ENCODE results near the gene MTA3. TPM values are rescaled to one million over a fixed set of nuclear protein-coding genes. Genes with fewer than 3 reads are reported as not detected.

Gene MTA3
- total and polyA plus RNA-seq, 2 donors (not counting 3 experiments of a cell fraction or from before 2014, with no cell fraction given) = 36.3 to 53.3 TPM

DNA sequence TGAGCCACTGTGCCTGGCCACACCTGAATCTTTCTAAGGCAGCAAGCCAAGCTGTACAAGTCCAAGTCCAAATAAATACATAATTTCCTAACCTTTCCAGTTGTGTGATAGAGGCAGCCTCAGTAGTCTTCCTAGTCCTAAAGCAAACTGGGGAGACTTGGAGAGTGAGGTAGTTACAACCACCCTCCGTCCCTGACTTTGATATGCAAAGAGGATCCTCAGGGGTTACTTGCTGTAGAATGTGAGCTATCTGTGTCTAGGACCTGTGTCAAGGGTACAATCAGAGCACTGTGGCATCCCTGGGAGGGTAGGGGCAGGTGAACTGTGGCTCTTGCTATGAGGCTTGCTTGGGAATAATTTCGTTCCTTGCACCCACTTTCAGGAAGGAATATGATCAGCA is 46.4 kb upstream of the MTA3 start:
- Histone ChIP-seq H3K27ac (ENCODE audit: insufficient read depth, low read depth, low read length) (no peak overlapping the region), H3K9me1 (replicated peaks; ENCODE audit: control insufficient read depth, extremely low read depth, insufficient read depth, low read length) (no peaks in the 10 kb centered on the region), H3K27me3 (ENCODE audit: control insufficient read depth in 2 of 2, insufficient read depth in 2 of 2, low read length in 2 of 2) (no peaks in the 10 kb centered on the region), H3K4me2 (ENCODE audit: insufficient read depth, low read length) (no peak overlapping the region), H3K9ac (replicated peaks; ENCODE audit: extremely low read depth, insufficient read depth, low read length) (no peak overlapping the region), H3K4me3 (replicated peaks in 1 of 3; ENCODE audit: insufficient read depth in 1 of 3, low read depth in 1 of 3, low read length in 3 of 3) (no peak overlapping the region), H3K79me2 (ENCODE audit: control insufficient read depth, insufficient read depth, low read length) (no peaks in the 10 kb centered on the region), H4K20me1 (replicated peaks; ENCODE audit: control insufficient read depth, extremely low read depth, insufficient read depth, low read length) (no peaks in the 10 kb centered on the region), H3K9me3 (replicated peaks; ENCODE audit: control insufficient read depth, insufficient read depth, low read length) (no peaks in the 10 kb centered on the region), H2AFZ (ENCODE audit: low read depth, low read length) (no peak overlapping the region), H3K4me1 (ENCODE audit: control insufficient read depth, extremely low read depth, insufficient read depth, low read length) (no peaks in the 10 kb centered on the region), H3K36me3 (ENCODE audit: control insufficient read depth in 2 of 2, extremely low read depth in 1 of 2, insufficient read depth in 2 of 2, low read length in 2 of 2) (no peaks in the 10 kb centered on the region)
- BruUV-seq (replicated peaks) = no TSS peak
- FAIRE-seq (no peak), DNase-seq (ENCODE audit: low read depth, low spot score) (no peak)
- intact Hi-C loops (cut with micrococcal nuclease) = no loop called here
- CTCF ChIA-PET = interaction anchor here (0.6 to 1.2 kb wide), 2 partner anchors 32 to 135 kb away, joined by 3 read pairs; no protein-coding TSS in a partner anchor
- dilution Hi-C loops (cut with MboI; ENCODE audit: extremely low pct_ligation_motif_present, low sequenced_read_pairs) = no loop called here
- TF ChIP-seq POLR2AphosphoS5 (IDR thresholded peaks at IDR 0.05; ENCODE audit: insufficient read depth, low read depth, low read length) = no peak
- TF ChIP-seq, protein P1, sequence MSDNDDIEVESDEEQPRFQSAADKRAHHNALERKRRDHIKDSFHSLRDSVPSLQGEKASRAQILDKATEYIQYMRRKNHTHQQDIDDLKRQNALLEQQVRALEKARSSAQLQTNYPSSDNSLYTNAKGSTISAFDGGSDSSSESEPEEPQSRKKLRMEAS (IDR thresholded peaks at IDR 0.05; ENCODE audit: insufficient read depth, insufficient read length) = no peak
- TF ChIP-seq, protein P2, sequence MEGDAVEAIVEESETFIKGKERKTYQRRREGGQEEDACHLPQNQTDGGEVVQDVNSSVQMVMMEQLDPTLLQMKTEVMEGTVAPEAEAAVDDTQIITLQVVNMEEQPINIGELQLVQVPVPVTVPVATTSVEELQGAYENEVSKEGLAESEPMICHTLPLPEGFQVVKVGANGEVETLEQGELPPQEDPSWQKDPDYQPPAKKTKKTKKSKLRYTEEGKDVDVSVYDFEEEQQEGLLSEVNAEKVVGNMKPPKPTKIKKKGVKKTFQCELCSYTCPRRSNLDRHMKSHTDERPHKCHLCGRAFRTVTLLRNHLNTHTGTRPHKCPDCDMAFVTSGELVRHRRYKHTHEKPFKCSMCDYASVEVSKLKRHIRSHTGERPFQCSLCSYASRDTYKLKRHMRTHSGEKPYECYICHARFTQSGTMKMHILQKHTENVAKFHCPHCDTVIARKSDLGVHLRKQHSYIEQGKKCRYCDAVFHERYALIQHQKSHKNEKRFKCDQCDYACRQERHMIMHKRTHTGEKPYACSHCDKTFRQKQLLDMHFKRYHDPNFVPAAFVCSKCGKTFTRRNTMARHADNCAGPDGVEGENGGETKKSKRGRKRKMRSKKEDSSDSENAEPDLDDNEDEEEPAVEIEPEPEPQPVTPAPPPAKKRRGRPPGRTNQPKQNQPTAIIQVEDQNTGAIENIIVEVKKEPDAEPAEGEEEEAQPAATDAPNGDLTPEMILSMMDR (IDR thresholded peaks at IDR 0.05; ENCODE audit: extremely low read depth in 1 of 2, insufficient read depth in 1 of 2, low read depth in 1 of 2, low read length in 2 of 2) = no peak
- no peak for TF ChIP-seq JUN (IDR thresholded peaks at IDR 0.05; ENCODE audit: borderline replicate concordance, insufficient read depth, insufficient read length, low read depth)
- TF ChIP-seq POLR2A (IDR thresholded peaks at IDR 0.05; ENCODE audit: low read depth, low read length) = no peak
- no peak for TF ChIP-seq GATA2 (IDR thresholded peaks at IDR 0.05; ENCODE audit: insufficient read depth, insufficient read length, low read depth, low read length)
- TF ChIP-seq MYC (IDR thresholded peaks at IDR 0.05; ENCODE audit: low read depth, low read length) = no peak
- no peak for TF ChIP-seq FOS (IDR thresholded peaks at IDR 0.05; ENCODE audit: borderline replicate concordance, insufficient read depth, low read length)
- TF ChIP-seq EZH2 (IDR thresholded peaks at IDR 0.05; ENCODE audit: borderline replicate concordance, low read depth, low read length, severe bottlenecking) = no peak
- POLR2A ChIA-PET = no interaction called here

Data from endothelial cell of umbilical vein (primary cell).